WERI-Rb-1 (cell line): Measurements from ENCODE around the gene FZD10.

ENCODE experiments used
- DNase-seq: peaks from one replicate; pipeline ENCODE4 v3.0.0-alpha.2; 2020
- H3K27ac ChIP-seq: fragments of 250-450 bp; sonication (Bioruptor Pico); 2 replicates; pipeline ENCODE4 v1.5.1; 2020; ENCODE audit warnings: mild to moderate bottlenecking, moderate library complexity
- H3K27me3 ChIP-seq: fragments of 250-450 bp; sonication (Bioruptor Pico); 2 replicates; pipeline ENCODE4 v1.5.1; 2021; ENCODE audit warnings: mild to moderate bottlenecking, low read depth, moderate library complexity; ENCODE audit not compliant: insufficient read depth, severe bottlenecking
- H3K36me3 ChIP-seq: fragments of 250-450 bp; sonication (Bioruptor Pico); 2 replicates; pipeline ENCODE4 v1.5.1; 2020; ENCODE audit warnings: mild to moderate bottlenecking, moderate library complexity
- H3K4me3 ChIP-seq: 2 replicates; pipeline ENCODE4 v1.5.1; 2011; ENCODE audit warnings: low read depth, mild to moderate bottlenecking, control low read depth, low read length
- H3K9me3 ChIP-seq: fragments of 250-450 bp; sonication (Bioruptor Pico); 2 replicates; pipeline ENCODE4 v1.5.1; 2021; ENCODE audit warnings: mild to moderate bottlenecking, moderate library complexity; ENCODE audit not compliant: severe bottlenecking
- CTCF ChIP-seq: IDR thresholded peaks from 2 replicates; pipeline ENCODE4 v1.5.1; 2011; ENCODE audit warnings: low read depth, mild to moderate bottlenecking, control low read depth, inconsistent platforms, low read length

The FZD10 gene

GRCh38 chr12:130185455-130186391, 23.5 kb downstream of the FZD10 start:
- Histone ChIP-seq H3K27ac (no peak overlapping the region), H3K36me3 (no peaks in the 10 kb centered on the region), H3K4me3 (no peak overlapping the region), H3K9me3 (peaks cover 3% of the 10 kb centered on the region), H3K27me3 (no peaks in the 10 kb centered on the region)
- TF ChIP-seq CTCF: no peak
- DNase-seq: no peak

- DNase-seq: no peak
- Histone ChIP-seq H3K4me3 (no peak overlapping the region), H3K27ac (no peak overlapping the region), H3K27me3 (no peaks in the 10 kb centered on the region), H3K9me3 (peaks cover 1% of the 10 kb centered on the region), H3K36me3 (no peaks in the 10 kb centered on the region)
- no peak for TF ChIP-seq CTCF
These were observed 24.5 kb downstream of the FZD10 start for GRCh38 chr12:130186651-130187268.

GRCh38 chr12:130192642-130193345, 30.5 kb downstream of the FZD10 start:
- peak; percentile 63 for TF ChIP-seq CTCF
- no peaks in the 10 kb centered on the region for H3K27me3 ChIP-seq
- no peaks in the 10 kb centered on the region for H3K36me3 ChIP-seq
- H3K9me3 ChIP-seq: no peaks in the 10 kb centered on the region
- no peak overlapping the region for H3K27ac ChIP-seq
- peak; percentile 73 for DNase-seq
- no peak overlapping the region for H3K4me3 ChIP-seq

- DNase-seq: no peak
- Histone ChIP-seq H3K27me3 (no peaks in the 10 kb centered on the region), H3K4me3 (no peak overlapping the region), H3K36me3 (no peaks in the 10 kb centered on the region), H3K27ac (no peak overlapping the region), H3K9me3 (no peaks in the 10 kb centered on the region)
- no peak for TF ChIP-seq CTCF
These were observed 31.9 kb downstream of the FZD10 start for GRCh38 chr12:130194154-130194553.

- Histone ChIP-seq H3K27me3 (no peaks in the 10 kb centered on the region), H3K27ac (no peak overlapping the region), H3K9me3 (no peaks in the 10 kb centered on the region), H3K4me3 (no peak overlapping the region), H3K36me3 (no peaks in the 10 kb centered on the region)
- no peak for DNase-seq
- no peak for TF ChIP-seq CTCF
These were observed 33.1 kb downstream of the FZD10 start for GRCh38 chr12:130195369-130195768.
